ENCODE measurements around the gene FTO.

FTO gene

DNA sequence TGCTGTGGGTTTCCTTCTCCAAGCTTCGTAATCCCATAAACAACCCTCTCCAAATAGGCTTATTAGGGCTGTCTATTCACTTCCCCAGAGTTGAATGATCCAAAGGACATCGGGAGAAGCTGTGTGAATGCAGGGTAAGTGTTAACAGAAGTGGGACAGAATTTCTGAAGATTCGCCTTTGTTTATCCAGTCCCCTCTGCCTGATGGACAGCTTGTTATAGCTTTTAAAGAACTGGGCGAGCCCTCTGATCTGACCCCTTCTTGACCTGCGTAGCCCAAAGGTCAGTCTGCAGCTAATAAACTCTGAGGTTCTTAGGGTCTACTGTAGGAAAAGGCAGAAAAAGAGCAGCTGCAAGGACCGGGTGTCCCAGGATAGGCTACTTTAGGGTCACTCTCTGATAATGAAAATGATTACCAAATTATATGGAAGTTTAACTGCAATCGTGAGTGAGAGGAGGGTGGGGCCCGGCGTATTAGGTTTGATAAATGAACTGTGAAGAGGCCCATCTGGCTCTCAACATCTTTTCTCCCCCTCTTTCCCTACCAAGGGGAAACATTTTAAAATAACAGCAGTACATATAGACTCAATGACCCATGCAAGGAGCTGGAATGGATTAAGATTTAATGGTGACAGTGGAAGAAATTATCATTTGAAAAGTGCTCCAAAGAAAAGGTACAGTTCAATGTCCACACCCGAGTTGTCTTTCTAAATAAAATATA lies 233.4 kb downstream of the FTO start:
- no peak for DNase-seq (ENCODE audit: low spot score)

DNA sequence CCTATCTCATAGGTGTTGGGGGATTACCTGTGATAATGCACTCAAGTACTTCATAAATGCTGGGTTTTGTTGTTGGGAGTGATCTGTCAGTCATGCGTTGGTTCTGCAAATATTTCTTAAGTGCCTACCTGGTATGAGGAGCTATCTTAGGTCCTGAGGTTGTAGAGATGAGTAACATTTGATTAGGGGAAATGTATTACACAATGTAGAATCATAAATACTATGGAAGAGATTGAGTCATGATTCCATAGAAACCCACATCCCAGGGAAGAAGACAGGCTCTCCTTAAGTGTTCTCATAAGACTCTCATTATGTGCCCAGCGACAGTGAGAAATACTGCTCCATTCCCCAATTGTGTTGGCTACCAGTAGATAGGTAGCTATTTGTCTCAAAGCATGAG lies 240.1 kb downstream of the FTO start:
- DNase-seq (ENCODE audit: low spot score), result no peak

DNA sequence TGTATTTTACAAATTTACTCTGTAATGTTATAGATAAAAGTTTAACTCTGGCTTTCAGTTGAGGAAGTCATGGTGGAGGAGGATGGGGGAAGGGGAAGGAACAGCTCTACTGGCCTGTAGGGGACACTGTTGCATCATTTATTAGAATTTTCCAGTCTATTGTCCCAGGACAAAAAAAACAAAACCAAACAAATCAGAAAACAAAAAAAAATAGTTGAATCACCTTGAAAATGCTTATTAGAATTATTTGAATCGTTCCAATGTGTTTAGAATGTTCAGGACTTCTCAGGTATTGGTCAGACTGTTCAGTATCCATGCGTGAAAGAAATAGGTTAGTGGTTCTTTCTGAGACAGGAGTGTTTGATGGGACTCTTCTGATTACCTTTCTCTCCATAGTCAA lies 242.0 kb downstream of the FTO start:
- DNase-seq (ENCODE audit: low spot score), result no peak

DNA sequence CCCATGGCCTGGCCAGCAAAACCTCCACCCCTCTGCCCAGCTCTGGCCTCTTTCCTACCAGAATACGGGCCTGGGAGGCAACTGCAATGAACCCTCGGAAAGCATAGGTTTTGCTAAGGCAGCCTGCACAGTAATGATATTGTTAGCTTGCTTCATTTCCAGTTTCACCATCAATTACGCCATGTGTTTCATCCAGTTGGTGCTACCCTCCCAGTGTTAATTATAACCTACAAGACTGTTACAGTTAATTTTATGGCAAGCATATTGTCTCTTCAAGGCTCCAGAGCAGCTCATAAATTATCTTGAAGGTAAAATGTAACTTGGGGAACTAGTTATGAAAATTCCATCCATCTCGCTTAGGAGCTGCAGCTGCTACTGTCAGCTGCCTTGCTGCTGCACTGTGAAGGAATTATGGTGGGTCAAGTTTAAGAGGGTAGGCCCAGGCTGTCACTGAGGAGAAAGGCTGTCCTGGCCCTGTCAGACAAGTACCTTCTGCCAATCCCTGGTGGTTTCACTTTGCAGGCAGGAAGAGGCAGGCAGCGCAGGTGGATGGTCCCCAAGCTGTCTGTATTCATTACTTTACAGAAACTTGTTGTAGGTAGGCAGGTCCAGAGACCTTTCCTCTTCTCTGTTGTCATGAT lies 242.9 kb downstream of the FTO start:
- no peak for DNase-seq (ENCODE audit: low spot score)

DNA sequence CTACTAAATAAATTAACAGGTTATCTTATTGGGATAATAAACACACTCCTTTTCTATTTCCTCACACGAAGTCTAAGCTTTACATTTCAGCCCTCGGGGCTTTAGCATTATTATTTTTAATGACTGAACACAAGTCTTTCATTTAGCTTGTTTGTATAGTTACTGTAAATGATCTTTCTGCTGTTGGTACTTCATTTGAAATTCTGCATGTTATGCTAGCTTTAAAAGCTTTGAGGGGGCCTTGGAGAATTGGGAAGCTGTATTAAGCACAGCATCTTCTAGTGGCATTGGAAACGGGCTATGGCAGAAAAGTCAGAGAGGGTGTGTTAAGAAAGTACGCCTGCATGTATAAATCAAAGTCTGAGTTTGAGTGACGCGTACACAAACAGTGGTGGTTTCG lies 243.7 kb downstream of the FTO start:
- no peak for DNase-seq (ENCODE audit: low spot score)

DNA sequence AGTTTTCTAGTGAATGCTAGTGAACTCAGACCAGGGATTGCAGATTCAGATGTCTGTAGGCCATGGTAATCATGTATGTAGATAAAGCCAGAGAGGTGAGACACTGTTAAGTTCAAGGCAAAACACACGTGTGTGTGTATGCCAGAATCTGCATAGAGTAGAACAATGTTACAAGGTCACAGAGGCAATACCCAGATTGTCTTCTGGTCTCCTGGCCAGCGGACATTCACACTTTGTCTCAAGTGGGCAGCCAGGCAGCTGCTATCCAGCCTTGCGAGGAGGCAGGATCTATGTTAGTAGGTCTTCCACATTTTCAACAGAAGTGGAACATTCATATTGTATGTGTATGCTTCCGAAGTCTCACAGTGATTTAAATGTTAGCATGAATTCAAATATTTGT lies 244.4 kb downstream of the FTO start:
- no peak for DNase-seq (ENCODE audit: low spot score)

DNA sequence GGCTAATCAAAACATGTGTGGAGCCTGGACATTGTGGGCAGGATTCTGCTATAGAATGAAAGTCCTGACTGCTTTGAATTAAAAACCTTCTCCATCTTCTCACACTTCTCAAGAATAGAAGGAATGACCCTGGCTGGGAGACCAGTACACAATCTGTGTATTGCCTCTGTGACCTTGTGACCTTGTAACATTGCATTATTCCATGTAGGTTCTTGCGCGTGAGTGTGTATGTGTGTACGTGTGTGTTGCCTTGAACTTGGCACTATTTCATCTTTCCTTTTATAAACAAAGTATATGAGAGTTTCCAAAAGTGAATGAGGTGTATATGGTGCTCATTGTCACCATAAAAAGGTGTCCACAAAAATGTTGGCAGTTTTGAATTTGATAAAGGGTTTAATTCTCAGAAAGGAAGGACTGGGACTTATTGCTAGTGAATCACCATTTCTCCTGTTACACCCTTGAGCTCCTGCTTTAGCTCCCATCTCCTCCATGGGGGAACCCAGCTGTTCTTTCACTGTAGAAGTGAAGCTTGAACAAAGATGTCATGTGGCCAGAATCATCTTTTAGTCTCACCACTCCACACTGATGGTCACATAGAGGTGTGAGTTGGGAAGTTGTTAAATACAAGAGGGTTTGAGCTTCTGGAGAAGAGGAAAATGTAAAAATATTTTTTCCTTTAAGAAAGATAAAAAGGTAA lies 244.9 kb downstream of the FTO start:
- no peak for DNase-seq (ENCODE audit: low spot score)

DNA sequence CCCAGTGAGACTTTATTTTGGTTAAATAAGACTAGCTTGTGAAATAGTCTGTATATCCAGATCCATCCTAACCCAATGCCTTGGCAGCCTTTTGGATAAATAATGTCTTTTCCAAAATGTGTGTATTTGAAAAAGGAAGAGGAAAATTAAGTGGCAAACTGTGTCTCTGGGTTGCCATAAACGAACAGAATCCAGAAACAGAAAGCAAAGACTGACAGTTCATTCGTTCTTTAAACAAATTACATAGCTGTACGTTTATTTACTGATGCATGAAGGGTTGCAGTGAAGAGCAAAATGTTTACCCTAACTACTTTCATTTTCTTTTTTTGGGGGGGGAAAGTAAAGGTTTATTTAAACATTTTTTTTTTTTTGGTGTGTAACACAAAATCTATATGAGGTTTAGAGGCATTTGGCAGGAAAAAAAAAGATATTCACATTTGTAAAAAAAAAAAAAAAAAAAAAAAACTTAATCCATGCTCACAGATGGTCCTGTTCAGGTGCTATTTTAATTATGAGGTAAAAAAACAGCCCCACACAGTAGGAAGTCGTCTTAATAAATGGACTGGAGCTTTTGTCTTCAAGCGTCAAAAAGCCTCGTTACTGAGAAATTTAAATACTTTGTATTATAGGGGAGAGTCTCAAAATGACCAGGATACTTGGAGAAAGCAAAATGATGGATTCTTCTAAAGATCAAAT lies 245.9 kb downstream of the FTO start:
- DNase-seq (ENCODE audit: low spot score), result no peak

DNA sequence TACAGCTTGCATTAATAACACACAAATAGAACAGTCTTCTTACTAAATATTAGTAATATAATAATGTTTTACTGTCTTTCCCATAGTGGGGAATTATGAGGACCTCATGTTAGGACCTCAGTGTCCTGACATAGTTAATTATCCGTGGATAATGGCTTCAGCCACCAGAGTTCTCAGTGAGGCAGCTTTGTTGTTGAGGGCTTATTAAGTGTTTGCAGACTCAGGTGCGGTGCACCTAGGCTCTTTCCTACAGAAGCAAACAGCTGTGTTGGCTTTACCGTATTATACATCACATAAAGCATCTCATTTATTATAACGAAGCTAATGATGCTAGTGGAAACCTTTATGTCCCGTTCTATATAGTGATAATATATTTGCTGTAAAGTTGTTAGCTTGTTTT lies 246.7 kb downstream of the FTO start:
- DNase-seq (ENCODE audit: low spot score), result no peak

DNA sequence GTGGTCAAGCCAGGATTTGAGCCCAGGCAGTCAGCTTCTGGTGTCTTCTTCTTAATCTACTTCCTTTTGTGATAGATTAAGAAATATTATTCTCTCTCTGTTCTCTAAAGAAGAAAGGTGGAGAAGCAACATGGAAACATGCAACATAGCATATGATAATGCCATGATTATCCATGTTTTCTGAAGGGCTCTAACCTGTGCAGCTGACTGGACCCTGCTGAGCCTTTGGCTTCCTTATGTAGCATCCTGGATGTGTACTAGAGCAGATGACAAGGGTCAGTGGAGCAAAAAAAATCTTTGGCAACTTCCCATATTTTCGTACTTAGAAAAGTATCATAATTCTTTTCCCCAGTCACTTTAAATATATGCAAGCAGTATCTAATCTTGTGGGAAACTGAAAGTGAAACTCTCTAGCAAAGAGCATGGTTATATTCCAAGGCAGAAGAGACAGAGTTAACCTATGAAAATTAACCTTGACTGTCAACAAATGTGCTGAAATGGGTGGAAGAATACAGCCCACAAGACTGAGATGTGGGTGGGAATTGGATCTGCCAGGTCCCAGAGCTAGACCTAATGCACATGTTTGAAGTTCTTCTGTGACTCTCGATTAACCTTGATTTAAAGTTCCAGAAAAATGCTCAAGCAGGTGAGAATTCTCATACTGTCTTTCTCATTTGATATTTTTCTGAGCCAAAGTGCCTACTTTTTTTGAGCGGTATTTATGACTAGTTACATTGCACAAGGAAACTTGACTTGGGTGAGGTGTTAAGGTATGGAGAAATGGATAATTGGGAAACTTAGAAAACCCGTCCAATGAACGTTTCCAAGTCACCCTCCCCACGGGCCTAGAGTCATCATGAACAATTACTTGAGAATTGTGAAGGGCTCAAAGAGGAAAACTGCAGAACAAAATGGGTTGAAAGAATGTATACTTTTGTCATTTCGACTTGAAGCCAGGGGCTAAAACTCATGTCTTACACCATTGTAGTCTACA lies 248.6 kb downstream of the FTO start:
- no peak for DNase-seq (ENCODE audit: low spot score)

DNA sequence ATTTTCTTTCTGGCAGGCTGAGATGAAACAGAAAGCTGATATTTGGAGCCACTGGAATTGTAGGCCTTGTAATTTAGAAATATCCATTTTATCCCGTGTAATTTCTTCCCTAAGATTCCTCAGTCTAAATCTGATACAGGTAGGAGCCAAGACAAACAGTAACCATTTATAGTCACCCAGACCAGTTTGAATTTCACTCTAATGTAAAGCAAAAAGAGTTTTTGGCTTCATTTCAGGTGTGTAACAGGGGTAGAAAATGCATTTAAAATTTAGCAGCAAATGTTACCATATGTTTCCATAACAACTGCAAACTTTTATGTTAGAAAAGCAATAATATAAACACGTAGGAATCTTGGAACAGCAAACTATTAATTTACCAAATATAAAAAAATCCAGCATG lies 249.4 kb downstream of the FTO start:
- DNase-seq (ENCODE audit: low spot score), result no peak

DNA sequence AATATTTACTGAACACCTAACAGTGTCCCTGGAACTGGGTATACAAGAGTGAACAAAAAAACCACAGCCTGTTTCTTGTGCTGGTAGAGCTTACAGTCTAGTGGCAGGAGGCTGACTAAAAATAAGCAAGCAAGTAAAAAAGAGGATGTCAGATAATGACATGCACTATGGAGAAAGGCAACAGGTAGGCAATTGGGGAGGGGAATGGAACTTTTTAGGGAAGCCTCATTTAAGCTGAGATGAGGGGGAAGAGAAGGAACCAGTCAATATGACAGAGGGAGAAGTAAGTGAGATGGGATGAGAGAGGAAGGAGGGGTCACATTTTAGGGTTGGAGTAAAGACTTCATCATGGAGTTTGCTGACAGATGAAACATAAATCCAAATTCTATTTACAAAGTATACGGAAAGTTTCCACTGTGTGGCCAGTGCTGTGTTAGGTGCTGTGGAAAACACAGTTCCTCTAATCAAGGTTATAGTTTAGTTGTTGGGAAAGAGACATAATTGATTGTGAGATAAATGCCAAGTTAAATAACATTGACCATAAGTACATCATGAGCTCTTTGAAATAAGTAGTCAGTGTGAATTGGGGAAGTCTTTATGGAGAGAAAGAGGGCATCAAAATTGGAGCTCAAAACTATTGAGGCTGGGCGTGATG lies 251.4 kb downstream of the FTO start:
- DNase-seq (ENCODE audit: low spot score), result no peak

DNA sequence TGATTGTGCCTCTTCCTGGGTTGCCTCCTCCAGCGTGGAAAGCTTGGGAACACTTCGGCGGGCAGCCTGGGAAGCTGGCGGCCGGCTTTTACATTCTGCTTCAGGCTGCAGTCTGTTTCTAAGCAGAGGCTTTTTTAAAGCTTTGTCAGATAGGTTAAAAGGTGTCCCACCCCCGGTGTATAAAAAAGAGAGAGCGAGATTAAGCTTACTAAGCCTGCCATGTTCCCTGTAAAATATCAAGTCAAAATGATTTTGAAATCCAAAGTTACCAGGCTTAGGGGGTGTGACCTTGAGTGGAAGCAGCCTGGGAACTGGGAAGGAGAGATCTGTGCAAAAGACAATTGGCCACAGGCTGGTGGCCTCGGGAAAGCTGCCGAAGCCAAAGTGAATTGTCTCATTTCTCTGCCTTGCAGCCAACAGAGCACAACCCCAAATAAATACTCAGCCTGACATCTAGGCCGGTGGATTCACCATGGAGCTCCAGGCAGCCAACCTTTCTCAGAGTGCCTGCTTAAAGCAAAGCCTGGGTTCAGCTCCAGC lies 254.5 kb downstream of the FTO start:
- no peak for DNase-seq (ENCODE audit: low spot score)

DNA sequence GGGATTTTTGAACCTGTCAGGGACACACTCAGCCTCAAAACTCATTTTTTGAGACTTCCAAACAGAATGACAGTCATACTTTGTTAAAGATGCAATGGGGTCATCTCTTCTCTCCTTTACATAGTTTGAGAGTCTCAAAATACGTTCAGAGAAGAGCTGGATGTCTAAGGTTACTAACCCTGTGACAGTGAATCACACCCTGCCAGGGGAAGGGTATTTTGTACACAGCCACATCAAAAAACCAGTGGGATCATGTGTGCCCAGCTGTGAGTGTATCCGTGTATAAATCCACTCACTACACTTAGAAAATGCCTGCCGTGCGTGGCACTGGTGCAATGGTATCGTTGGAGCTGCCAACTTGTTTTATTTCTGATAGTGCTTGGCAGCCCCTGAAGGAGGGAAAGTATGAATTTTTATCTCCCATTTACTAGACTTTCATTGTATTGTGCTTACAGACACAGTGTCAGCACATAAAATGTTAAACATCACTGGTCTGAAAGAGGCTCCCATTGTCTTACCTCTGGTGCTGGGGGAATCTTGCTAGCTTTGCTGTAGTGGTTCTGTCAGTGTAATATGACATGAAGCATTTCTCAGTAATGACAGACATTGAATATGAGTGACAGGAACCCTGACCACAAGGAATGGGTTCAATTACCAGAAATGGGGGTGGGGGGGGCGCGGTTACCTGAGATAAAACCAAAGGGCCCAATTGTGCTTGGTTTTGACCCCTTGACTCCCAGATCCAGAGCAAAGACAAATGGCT lies 256.3 kb downstream of the FTO start:
- no peak for DNase-seq (ENCODE audit: low spot score)

DNA sequence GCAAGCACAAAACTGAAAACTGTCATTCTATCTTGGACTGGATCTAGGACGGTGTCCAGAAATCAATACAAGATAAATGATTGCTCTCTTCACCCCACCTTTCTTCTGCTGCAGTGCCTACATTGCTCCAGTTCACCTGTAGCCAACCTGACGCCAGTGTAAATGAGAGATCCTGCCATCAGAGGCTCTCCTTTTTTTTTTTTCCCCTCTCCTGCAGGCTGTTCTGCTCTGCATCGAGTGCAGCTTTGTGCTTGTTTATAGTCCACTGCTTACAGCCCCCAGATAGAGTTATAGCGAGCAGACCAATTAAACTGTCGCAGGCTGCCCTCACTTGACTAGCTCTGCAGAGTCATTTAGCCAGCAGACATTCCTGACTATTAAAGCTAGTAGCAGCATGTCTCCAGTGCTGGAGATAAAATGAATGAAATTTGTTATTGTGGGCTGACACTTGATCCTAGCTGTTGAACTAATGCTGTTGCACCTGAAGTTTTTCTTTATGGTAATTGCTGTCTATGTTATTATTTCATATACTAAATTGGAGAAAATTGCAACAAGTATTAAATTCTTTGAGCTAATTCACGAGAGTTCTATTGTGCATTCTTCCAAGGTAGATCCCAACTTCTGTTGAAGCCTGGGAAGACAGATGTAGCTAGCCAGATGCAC lies 257.1 kb downstream of the FTO start:
- DNase-seq (ENCODE audit: low spot score), result no peak

DNA sequence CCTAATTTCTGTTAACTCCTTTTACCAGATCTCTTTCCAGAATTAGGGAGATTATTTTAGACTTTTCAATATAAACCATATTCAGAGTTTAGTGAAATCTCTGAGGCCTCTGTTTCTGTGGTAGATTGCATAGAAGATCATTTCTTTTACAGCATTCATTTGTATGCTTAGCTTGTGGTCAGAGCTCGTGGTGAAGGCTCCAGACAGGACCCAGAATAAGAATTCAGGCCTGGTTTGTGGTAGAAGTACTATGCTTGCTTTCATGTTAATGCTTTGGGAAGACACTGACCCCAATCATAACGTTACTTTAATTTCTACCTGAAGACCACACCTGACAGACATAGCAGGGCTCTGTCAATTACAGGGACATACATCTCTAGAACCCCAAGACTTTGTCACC lies 258.1 kb downstream of the FTO start:
- no peak for DNase-seq (ENCODE audit: low spot score)

DNA sequence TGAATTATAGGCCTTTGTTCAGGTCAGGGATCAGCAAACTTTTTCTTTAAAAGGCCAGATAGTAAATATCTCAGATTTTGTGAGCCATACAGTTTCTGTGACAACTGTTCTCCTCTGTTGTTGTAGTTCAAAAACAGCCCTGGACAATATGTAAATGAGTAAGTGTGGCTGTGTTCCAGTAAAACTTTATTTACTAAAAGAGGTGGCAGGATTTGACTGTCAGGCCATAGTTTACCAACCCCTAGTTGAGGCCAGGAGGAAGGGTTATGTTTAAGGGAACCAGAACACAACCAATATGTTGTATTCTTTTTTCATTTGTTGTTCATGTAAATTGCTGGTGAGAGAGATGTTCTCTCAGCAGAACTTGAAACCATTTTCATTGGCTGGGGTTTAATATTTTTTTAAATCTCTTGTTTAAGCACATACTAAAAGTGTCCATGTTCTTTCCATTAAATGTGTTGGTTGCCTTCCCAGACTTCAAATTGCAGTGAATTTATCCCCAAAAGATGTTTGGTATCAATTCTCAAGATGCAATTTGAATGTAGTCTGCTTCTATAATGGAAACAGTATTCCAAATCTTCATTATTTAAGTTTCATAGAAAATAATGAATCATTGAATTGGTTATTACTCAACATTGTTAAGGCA lies 260.3 kb downstream of the FTO start:
- DNase-seq (ENCODE audit: low spot score), result no peak

DNA sequence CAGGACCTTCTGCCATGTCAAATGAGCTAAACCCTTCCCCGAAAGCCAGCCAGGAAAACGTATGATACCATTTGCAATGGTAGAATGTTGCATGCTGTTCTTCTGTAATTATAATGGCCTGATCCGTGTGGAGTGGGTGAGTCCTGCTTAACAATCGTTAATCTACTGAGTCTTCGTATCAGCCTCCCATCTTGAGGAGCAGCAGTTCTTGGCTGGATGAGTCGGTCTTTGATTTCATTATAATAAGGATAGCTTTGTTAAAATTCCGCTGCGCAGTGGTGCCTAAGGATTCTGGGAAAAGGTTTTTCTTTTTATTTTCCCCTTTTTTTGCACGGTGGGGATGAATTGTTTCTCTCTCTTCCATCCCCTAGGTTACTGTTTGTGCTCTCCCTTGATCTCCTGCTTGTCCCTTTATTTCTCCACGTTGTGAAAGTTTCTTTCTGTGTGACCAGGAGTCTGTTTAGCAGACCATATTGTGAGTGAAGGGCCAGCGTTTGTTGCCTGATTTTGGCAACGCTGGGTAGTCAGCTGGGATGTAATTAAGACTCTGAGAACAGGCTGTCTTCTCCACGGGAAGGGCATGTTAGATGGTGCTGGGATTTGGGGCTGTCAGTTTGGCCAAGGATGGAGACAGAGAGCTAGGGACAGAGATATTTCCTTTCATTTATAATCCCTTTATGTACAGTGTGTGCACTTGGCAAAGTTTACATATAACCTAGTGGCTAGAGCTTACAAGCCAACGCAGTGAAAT lies 263.0 kb downstream of the FTO start:
- DNase-seq (ENCODE audit: low spot score), result no peak

Data from HuH-7.5 (cell line).